ENCODE data around the gene PCYT2.

The PCYT2 gene

GRCh38 chr17:81902653-81903414 is 8.4 kb downstream of the PCYT2 start:
- TF ChIP-seq SNAI2 (CRISPR knock-in tag; IDR thresholded peaks at IDR 0.05) (no peak), ZNF8 (CRISPR knock-in tag; IDR thresholded peaks at IDR 0.05) (no peak), ZC3H10 (CRISPR knock-in tag; IDR thresholded peaks at IDR 0.05) (no peak)
- no peak for ATAC-seq

GRCh38 chr17:81902023-81902652 is 9.1 kb downstream of the PCYT2 start, which contains the start of gene NPB:
Gene NPB, plus strand, starts transcription at chr17:81902238. Its CDS starts 40 bp downstream, at chr17:81902278.
- TF ChIP-seq ISL1 (CRISPR knock-in tag; IDR thresholded peaks at IDR 0.05) (no peak), ESRRG (CRISPR knock-in tag; IDR thresholded peaks at IDR 0.05) (no peak), PPARA (CRISPR knock-in tag; IDR thresholded peaks at IDR 0.05; ENCODE audit: borderline replicate concordance) (no peak), TCF4 (CRISPR knock-in tag; IDR thresholded peaks at IDR 0.05; ENCODE audit: borderline replicate concordance) (no peak), RARB (CRISPR knock-in tag; IDR thresholded peaks at IDR 0.05) (no peak), TOX (CRISPR knock-in tag; IDR thresholded peaks at IDR 0.05; ENCODE audit: borderline replicate concordance) (no peak), ARNTL (CRISPR knock-in tag; IDR thresholded peaks at IDR 0.05; ENCODE audit: borderline replicate concordance, low read depth) (no peak), OSR1 (CRISPR knock-in tag; IDR thresholded peaks at IDR 0.05) (no peak), BACH2 (CRISPR knock-in tag; IDR thresholded peaks at IDR 0.05; ENCODE audit: borderline replicate concordance) (no peak), ZNF70 (CRISPR knock-in tag; IDR thresholded peaks at IDR 0.05) (no peak), ZNF565 (CRISPR knock-in tag; conservative IDR thresholded peaks at IDR 0.05; ENCODE audit: low read depth) (no peak), GLIS3 (CRISPR knock-in tag; IDR thresholded peaks at IDR 0.05) (no peak), ZNF8 (CRISPR knock-in tag; IDR thresholded peaks at IDR 0.05) (no peak)
- TF ChIP-seq, protein P1, sequence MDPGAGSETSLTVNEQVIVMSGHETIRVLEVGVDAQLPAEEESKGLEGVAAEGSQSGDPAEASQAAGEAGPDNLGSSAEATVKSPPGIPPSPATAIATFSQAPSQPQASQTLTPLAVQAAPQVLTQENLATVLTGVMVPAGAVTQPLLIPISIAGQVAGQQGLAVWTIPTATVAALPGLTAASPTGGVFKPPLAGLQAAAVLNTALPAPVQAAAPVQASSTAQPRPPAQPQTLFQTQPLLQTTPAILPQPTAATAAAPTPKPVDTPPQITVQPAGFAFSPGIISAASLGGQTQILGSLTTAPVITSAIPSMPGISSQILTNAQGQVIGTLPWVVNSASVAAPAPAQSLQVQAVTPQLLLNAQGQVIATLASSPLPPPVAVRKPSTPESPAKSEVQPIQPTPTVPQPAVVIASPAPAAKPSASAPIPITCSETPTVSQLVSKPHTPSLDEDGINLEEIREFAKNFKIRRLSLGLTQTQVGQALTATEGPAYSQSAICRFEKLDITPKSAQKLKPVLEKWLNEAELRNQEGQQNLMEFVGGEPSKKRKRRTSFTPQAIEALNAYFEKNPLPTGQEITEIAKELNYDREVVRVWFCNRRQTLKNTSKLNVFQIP (CRISPR knock-in tag; IDR thresholded peaks at IDR 0.05; ENCODE audit: borderline replicate concordance, low read depth): no peak
- peak; percentile 31 for ATAC-seq

- peak; percentile 3 for ATAC-seq
- TF ChIP-seq ISL1 (CRISPR knock-in tag; IDR thresholded peaks at IDR 0.05) (no peak), CSRNP3 (CRISPR knock-in tag; IDR thresholded peaks at IDR 0.05) (no peak), ARNTL (CRISPR knock-in tag; IDR thresholded peaks at IDR 0.05; ENCODE audit: borderline replicate concordance, low read depth) (no peak), TSHZ2 (CRISPR knock-in tag; IDR thresholded peaks at IDR 0.05) (no peak), PPARA (CRISPR knock-in tag; IDR thresholded peaks at IDR 0.05; ENCODE audit: borderline replicate concordance) (no peak), SNAI2 (CRISPR knock-in tag; IDR thresholded peaks at IDR 0.05) (no peak), ZNF8 (CRISPR knock-in tag; IDR thresholded peaks at IDR 0.05) (no peak), ZFP30 (CRISPR knock-in tag; IDR thresholded peaks at IDR 0.05) (no peak), TOX (CRISPR knock-in tag; IDR thresholded peaks at IDR 0.05; ENCODE audit: borderline replicate concordance) (no peak), TCF4 (CRISPR knock-in tag; IDR thresholded peaks at IDR 0.05; ENCODE audit: borderline replicate concordance) (no peak), ZNF70 (CRISPR knock-in tag; IDR thresholded peaks at IDR 0.05) (no peak), OSR1 (CRISPR knock-in tag; IDR thresholded peaks at IDR 0.05) (no peak), RARB (CRISPR knock-in tag; IDR thresholded peaks at IDR 0.05) (no peak), ZNF565 (CRISPR knock-in tag; conservative IDR thresholded peaks at IDR 0.05; ENCODE audit: low read depth) (no peak), ESRRG (CRISPR knock-in tag; IDR thresholded peaks at IDR 0.05) (no peak), ZFP3 (CRISPR knock-in tag; IDR thresholded peaks at IDR 0.05) (no peak)
- TF ChIP-seq, protein P2, sequence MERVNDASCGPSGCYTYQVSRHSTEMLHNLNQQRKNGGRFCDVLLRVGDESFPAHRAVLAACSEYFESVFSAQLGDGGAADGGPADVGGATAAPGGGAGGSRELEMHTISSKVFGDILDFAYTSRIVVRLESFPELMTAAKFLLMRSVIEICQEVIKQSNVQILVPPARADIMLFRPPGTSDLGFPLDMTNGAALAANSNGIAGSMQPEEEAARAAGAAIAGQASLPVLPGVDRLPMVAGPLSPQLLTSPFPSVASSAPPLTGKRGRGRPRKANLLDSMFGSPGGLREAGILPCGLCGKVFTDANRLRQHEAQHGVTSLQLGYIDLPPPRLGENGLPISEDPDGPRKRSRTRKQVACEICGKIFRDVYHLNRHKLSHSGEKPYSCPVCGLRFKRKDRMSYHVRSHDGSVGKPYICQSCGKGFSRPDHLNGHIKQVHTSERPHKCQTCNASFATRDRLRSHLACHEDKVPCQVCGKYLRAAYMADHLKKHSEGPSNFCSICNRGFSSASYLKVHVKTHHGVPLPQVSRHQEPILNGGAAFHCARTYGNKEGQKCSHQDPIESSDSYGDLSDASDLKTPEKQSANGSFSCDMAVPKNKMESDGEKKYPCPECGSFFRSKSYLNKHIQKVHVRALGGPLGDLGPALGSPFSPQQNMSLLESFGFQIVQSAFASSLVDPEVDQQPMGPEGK (CRISPR knock-in tag; IDR thresholded peaks at IDR 0.05; ENCODE audit: borderline replicate concordance): no peak
- TF ChIP-seq, protein P1 (CRISPR knock-in tag; IDR thresholded peaks at IDR 0.05; ENCODE audit: borderline replicate concordance, low read depth): no peak
- TF ChIP-seq, protein P3, sequence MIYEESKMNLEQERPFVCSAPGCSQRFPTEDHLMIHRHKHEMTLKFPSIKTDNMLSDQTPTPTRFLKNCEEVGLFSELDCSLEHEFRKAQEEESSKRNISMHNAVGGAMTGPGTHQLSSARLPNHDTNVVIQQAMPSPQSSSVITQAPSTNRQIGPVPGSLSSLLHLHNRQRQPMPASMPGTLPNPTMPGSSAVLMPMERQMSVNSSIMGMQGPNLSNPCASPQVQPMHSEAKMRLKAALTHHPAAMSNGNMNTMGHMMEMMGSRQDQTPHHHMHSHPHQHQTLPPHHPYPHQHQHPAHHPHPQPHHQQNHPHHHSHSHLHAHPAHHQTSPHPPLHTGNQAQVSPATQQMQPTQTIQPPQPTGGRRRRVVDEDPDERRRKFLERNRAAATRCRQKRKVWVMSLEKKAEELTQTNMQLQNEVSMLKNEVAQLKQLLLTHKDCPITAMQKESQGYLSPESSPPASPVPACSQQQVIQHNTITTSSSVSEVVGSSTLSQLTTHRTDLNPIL (CRISPR knock-in tag; IDR thresholded peaks at IDR 0.05; ENCODE audit: low read depth): no peak
Measured at GRCh38 chr17:81901167-81902022, 9.8 kb downstream of the PCYT2 start.

All from SK-N-SH treated with all-trans-retinoic acid at 6 μM for 48 hours (cell line).